Activated CD8-positive, alpha-beta memory T cell treated with anti-CD3 and anti-CD28 coated beads for 1 hour (primary cell): Measurements from ENCODE around the gene KATNIP.

Source experiments
- DNase-seq, 2 donors: peaks; one replicate each; pipeline ENCODE4 v3.0.0-alpha.2; 2020; ENCODE audit warnings: low read depth in 1 of 2; ENCODE audit errors: extremely low read depth in 1 of 2

KATNIP gene

GRCh38 chr16:27549746-27550581 is at the start of gene KATNIP, which contains the start of gene GTF3C1:
KATNIP (plus strand) TSS chr16:27550144; CDS start chr16:27550171, 27 bp downstream.
GTF3C1 (minus strand) TSS chr16:27549913; CDS start chr16:27549890, 23 bp downstream.
- peak; percentile 100 for DNase-seq

- DNase-seq = no peak
Observed at GRCh38 chr16:27500801-27501200, 49.1 kb upstream of the KATNIP start.

- DNase-seq = no peak
Observed at GRCh38 chr16:27503662-27504061, 46.3 kb upstream of the KATNIP start.

GRCh38 chr16:27505297-27506236 is 44.4 kb upstream of the KATNIP start:
- no peak for DNase-seq

- no peak for DNase-seq
Observed at GRCh38 chr16:27506771-27507170, 43.2 kb upstream of the KATNIP start.

GRCh38 chr16:27508476-27508875 is 41.5 kb upstream of the KATNIP start:
- no peak for DNase-seq

- no peak for DNase-seq
Observed at GRCh38 chr16:27511657-27512448, 38.1 kb upstream of the KATNIP start.

GRCh38 chr16:27514806-27515205 is 35.1 kb upstream of the KATNIP start:
- no peak for DNase-seq

- DNase-seq = no peak
Observed at GRCh38 chr16:27515874-27516353, 34.0 kb upstream of the KATNIP start.

GRCh38 chr16:27516365-27516764 is 33.6 kb upstream of the KATNIP start:
- DNase-seq = no peak

- DNase-seq = no peak
Observed at GRCh38 chr16:27517664-27518063, 32.3 kb upstream of the KATNIP start.

- DNase-seq = no peak
Observed at GRCh38 chr16:27518226-27518625, 31.7 kb upstream of the KATNIP start.

- no peak for DNase-seq
Observed at GRCh38 chr16:27520982-27521673, 28.8 kb upstream of the KATNIP start.

- DNase-seq = no peak
Observed at GRCh38 chr16:27522173-27522707, 27.7 kb upstream of the KATNIP start.

GRCh38 chr16:27526180-27526579 is 23.8 kb upstream of the KATNIP start:
- DNase-seq = no peak

GRCh38 chr16:27528294-27528693 is 21.6 kb upstream of the KATNIP start:
- no peak for DNase-seq

GRCh38 chr16:27529962-27530361 is 20.0 kb upstream of the KATNIP start:
- DNase-seq = no peak

- DNase-seq = no peak
Observed at GRCh38 chr16:27531186-27531585, 18.8 kb upstream of the KATNIP start.
